Measurements from ENCODE around the gene RETREG2. TPM values are rescaled to one million over a fixed set of nuclear protein-coding genes. Genes with fewer than 3 reads are reported as not detected.

RETREG2 gene, protein sequence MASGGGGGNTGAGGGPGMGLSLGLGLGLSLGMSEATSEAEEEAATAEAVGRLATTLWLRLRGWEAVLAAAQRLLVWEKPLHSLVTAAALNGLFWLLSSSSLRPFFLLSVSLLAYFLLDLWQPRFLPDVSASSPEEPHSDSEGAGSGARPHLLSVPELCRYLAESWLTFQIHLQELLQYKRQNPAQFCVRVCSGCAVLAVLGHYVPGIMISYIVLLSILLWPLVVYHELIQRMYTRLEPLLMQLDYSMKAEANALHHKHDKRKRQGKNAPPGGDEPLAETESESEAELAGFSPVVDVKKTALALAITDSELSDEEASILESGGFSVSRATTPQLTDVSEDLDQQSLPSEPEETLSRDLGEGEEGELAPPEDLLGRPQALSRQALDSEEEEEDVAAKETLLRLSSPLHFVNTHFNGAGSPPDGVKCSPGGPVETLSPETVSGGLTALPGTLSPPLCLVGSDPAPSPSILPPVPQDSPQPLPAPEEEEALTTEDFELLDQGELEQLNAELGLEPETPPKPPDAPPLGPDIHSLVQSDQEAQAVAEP
- 40.9 TPM for total RNA-seq (ENCODE audit: insufficient read depth, low replicate concordance)

DNA sequence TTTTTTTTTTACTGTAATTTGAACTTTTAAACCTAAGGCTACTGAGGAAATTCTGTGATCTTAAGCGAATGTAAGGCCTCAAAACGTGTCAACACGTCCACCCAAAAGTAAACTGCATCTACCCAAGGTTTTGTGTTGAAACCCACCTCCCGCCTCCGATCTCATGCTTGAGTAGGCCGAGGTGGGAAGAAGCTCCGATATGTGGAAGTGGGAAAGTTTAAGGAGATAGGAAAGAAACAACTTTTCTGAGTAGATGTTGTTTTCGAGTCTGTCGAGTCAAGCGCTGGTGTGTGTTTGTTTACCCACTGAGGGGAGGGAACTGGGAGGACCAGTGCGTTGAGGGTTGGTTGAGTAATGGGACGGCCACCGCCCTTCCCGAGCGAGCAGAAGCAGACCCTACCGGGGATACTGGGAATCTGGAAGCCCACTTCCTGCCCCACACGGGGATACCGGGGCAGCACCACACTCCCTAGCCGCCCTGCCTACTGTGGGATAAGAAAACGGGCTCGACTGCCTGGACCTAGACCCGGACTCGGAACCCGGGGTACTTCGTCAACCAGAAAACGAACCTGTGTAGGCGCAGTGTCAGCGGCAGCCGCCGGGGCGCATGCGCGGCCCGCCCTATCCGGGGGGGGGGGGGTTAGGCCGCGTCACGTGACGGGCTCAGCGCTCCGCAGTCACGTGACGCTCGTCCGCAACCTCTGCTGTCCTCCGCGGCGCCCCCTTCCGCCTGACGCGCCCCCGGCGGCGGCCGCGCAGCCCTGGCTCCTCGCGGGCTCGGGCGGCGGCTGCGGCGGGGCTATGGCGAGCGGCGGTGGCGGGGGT is at the start of gene RETREG2:
Gene RETREG2 (plus strand): TSS at position 724 of the 825 bp plus-strand sequence. CDS start 78 bp downstream, at position 802.
- peak; percentile 94 for DNase-seq (ENCODE audit: low spot score)

DNA sequence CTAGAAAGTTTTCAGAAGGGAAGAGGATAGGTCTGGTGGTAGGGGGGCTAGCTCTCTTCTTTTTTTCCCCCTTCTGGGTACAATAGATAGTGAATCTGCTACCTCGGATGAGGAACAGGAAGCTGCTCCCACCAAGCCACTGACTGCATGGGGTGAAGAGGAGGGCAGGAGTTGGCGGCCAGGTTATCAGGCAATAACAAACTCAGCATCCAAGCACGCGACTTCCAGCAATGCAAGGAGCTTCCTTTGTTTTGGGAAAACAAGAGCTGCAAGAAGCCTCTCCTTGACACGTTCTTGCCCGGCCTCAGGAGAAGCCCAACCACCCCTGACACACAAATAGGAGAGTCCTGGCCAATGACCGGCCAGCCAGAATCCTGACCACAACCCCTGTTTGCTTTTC is 49.7 kb upstream of the RETREG2 start:
- DNase-seq (ENCODE audit: low spot score) = no peak

DNA sequence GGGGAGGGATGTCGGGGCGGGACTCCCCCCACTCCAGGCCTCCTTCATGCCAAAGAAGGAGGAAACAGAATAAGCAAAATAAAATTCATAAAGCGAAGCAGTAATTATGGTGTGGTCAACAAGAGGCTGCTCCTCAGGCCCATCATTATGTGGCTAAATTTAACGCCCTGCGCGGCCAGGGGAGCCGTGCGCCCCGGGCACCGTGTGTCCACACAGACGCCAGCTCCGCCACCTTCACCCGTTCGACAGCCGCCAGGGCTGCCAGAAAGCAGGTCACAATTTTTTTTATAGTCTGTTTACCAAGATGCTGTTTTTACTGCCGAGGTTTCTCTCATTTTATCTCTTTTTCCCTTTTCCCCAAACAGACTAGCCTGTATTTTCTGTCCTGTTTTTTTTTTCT is 48.5 kb upstream of the RETREG2 start:
- no peak for DNase-seq (ENCODE audit: low spot score)

DNA sequence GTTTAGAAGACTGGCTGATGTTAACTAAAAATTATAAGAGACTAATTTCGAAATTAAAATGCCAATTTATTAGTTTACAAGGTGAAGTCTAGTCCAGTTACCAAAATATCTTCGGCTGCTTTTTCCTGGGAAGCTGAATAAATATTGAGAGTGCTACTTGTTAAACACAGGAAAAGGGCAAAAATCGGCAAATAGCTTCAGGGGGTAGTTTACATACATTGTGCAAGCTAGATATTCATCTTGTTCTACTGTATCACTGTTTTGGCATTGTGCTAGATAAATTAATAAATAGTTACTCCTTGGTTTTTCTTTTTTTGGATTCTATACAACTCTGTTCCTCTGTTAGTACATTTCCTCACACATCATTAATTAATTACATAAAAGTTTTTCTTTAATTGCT is 46.7 kb upstream of the RETREG2 start:
- DNase-seq (ENCODE audit: low spot score) = no peak

DNA sequence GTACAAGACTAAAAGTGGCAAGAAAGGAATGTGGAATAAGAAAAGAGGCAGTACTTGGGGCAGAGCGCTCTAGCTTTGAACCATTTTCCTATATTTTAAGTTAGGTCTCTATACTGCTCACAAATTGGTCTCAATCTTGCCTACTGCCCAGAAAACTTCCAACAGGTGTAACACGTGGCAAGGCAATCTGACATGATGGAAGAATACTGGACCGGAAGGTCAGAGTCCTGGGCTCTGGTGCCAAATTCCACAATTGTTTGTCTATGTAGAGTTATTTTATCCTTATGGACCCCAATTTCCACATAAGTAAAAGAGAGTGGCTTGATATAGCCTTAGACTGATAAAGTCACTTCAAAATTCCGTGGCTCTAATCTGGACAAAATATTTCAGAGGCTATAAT is 46.3 kb upstream of the RETREG2 start:
- DNase-seq (ENCODE audit: low spot score) = no peak

DNA sequence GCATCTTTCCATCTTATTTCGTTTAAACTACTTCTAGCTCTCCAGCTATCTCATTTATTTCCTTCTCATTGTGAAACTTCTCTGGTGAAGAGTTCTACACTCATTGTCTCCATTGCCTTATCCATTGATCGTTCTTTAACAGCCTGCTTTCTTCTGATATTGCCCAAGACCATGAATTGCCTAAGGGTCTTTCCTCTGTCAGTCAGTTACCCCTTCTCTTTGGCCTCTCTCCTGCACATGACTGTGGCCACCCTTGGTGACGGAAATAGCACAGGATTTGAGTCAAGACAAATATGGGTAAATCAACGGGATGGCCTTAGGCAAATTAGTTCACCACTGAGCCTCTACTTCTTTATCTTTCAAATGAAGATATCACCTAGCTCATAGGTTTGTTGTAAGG is 44.1 kb upstream of the RETREG2 start:
- no peak for DNase-seq (ENCODE audit: low spot score)

DNA sequence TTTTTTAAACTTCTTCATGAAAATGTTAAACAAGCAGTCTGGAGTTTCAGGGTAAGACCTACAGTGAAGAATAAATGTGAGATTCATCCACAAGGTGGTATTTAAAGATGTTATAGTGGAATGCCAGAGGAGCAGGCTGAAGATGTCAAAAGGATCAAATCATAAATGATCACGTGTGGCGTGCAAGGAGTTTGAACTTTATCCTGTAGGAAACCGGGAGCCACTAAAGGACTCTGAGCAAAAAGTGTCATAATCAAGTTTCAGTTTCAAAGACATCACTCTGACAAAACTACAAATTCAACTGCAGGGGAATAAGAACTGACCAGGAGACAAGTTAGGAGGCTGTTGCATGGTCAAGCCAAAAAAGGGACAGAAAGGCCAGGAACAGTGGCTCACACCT is 37.4 kb upstream of the RETREG2 start:
- no peak for DNase-seq (ENCODE audit: low spot score)

DNA sequence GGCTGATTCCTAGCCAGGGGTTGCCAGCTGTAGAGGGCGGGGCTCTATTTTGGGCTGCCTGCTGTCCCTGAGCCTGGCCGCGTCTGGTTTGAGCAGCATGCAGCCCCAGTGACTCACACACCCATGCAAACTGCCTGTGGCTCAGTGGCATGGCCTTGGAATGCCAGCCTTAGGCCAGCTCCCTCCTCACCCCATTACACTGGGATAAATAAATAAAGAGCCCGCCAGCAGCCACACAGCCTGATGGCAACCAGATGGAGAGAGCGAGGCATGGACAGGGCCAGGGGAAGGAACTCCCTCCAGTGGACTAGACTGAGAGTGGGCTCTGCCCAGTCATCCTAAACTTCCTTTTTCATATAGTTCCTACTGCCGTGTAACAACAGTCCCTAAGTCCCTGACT is 35.7 kb upstream of the RETREG2 start:
- DNase-seq (ENCODE audit: low spot score) = no peak

DNA sequence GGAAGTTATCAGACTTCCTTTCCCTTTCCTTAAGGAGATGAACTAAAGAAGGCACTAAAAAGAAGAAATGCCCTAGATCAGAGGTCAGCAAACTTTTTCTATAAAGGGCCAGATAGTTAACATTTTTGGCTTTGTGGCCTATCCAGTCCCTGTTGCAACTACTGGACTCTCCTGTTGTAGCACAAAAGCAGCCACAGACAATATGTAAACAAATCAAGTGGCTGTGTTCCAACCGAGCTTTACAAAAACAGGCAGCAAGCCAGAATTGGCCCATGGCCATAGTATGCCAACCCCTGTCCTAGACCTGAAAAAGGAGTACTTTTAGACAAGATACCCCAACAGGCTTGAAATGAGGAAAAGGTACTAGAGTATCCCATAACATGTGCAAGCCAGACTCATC is 28.4 kb upstream of the RETREG2 start:
- DNase-seq (ENCODE audit: low spot score) = no peak

DNA sequence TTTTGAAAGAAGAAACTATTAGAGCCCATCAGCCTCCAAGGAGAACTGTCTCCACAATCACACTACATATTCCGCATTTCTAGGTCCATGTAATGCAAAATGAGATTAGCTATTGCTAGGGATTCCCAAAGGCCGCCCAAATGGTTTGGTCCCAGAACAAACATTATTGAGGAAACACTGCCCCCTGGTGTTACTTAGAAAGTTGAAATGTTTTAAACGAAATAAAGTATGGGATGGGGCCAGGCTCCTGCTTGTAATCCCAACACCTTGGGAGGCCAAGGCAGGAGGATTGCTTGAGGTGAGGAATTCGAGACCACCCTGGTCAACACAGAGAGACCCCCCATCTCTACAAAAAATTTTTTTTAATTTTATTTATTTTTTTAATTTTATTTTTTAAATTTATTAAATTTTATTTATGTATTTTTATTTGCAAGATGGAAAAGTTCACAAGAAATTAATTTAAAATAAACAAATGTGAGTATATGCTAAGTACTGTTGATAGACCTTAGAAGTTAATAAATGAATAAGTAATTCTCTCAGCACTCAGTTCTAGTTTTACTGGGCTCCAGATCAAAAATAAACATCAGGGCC is 22.9 kb upstream of the RETREG2 start:
- DNase-seq (ENCODE audit: low spot score) = peak; percentile 79

DNA sequence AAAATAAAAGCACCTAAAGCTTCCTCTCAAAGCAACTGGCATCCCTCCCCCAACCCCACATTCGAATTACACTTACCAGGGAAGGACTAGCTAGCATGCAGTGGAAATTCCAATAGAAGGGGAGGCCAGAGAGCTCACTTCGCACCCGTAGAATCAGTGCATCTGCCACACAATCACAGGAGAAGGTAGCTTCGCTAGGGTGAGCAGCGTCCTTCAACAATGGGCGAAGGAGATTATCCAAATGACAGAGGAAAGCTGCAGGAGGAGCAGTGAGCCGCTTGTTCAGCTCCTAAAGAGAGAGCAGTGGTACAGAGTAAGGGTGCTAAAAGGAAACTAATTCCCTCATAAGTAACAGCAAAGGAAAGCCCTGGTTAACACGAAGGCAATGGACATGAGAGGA is 20.7 kb upstream of the RETREG2 start:
- DNase-seq (ENCODE audit: low spot score) = no peak

DNA sequence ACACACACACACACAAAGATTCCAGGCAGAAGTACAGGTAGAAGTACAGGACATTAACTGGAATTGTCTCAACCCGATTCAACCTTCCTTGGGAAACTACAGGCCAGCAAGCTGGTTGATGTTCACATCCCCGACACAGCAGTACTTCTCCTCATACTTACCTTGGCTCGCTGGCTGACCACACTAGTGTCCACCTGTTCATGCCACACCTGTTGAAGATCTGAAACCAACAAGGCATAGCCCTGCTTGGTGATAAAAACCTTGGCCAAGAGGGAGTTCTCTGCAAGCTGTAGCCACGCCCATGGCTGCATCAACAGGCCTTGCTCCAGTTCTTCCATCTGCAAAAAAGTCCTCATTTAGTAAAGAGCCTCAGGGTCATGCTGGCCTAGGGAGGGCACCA is 20.1 kb upstream of the RETREG2 start:
- DNase-seq (ENCODE audit: low spot score) = no peak

DNA sequence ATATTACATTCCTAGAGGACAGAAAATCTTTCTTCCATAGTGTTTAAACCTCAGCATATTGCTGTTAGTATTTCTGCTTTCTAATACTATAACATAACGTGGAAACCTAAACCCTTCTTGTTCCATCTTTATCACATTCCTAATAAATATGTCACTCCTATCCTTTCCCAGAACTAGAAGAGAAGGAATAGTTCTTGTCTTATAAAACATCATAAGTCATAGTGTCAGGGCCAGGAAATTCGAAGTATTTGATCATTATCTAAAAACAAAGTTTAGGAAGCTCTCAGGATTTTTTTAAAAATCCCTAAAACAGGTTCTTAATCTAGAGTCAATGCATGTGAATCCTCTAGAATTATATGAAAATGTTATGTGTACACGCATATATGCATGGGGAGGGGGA is 19.5 kb upstream of the RETREG2 start:
- no peak for DNase-seq (ENCODE audit: low spot score)

DNA sequence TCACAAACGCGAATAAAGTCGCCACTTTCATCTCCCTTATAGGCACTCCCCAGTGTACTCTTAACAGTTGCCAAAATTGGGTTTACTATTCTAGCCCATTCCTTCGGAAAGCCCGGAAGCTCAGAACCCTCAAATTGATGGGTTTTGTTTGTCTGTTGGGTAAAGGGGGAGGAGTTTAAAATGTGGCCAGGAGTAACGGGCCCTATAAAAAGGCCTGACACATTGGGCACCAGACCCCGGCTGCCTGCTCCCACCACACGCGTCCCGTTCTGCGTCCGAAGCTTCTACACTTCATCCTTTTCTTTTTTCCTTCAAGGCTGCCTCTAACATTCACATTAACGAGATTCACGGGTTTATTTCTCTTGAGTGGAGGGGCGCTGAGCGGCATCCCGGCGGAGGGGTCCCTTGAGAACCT is 18.3 kb upstream of the RETREG2 start:
- no peak for DNase-seq (ENCODE audit: low spot score)

DNA sequence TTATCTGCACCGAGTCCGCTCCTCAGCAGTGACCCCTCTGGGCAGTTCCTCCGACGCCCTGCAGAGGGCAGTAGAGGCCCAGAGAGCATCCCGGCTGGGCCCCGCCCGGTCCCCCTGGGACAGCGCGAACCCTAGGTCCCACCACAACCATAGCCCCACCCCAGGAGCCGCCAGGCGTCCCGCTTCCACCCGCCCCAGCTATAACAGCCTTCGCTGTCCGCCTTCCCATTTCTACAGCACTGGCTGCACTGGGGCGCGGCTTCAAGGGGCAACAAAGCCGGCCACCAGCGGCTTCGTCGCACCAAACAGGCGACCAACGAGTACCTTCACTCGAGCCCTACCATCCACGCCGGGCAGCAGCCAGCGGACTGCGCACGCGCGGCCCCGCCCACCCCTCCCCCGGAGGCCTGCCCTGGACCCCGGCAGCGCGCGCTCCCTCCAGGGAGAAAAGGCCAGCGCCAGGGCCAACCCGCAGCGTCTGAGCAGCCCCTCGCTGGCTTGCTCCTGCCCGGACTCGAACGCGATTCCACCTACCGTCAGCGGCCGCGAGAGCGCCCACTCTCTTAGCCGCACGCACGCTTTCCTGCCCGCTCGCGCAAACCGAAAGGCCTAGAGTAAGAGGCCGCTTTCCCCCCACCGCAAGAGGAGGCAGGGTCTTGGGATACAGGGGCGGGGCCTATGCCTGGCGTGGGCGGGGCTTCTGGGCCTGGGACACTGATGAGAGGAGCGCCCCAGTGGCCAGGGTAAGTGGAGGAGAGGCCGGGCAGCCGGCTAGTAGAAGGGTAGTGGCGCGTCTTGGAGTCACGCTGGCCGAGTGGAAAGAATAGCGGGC is 17.7 kb upstream of the RETREG2 start, which contains the start of gene NHEJ1:
Gene NHEJ1 (minus strand): TSS at position 630 of the 832 bp plus-strand sequence. CDS start 2,453 bp downstream, outside the sequence.
- DNase-seq (ENCODE audit: low spot score) = peak; percentile 93

DNA sequence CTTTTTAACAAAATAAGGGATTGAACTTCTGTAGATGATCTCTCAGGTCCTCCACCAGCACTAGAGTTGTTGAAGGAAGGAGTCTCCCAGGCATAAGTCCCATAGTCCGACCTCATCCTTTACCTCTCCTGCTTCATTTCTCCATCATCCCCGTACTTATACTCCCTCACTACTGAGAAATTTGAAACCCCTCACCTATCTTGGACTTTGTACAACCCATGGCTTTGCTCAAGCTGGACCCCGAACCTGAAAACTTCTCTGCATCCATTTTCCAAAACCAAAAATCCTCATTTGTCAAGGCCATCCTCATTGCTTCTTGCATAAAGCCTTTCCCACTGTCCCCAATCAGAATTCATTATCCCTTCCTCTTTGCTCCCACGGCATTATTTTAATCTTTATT is 17.0 kb upstream of the RETREG2 start:
- DNase-seq (ENCODE audit: low spot score) = no peak

DNA sequence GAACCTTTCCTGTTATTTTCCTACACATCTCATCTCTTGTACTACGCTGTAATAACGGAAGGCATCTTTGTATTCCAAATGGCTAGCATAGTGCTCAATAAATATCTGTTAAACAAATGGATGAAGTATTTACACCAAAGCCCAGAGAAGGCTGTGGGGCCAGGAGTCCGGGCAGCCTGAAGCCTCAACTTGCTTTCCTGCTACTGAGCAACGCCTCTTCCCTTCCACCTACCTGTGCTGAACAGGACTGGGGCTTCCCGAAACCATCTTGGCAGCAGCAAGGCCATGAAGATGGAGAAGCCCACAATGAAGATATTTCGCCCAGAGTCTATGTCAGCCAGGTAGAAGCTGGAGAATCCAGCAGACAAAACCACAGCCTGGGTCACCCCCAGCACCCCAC is 14.9 kb upstream of the RETREG2 start:
- DNase-seq (ENCODE audit: low spot score) = no peak

DNA sequence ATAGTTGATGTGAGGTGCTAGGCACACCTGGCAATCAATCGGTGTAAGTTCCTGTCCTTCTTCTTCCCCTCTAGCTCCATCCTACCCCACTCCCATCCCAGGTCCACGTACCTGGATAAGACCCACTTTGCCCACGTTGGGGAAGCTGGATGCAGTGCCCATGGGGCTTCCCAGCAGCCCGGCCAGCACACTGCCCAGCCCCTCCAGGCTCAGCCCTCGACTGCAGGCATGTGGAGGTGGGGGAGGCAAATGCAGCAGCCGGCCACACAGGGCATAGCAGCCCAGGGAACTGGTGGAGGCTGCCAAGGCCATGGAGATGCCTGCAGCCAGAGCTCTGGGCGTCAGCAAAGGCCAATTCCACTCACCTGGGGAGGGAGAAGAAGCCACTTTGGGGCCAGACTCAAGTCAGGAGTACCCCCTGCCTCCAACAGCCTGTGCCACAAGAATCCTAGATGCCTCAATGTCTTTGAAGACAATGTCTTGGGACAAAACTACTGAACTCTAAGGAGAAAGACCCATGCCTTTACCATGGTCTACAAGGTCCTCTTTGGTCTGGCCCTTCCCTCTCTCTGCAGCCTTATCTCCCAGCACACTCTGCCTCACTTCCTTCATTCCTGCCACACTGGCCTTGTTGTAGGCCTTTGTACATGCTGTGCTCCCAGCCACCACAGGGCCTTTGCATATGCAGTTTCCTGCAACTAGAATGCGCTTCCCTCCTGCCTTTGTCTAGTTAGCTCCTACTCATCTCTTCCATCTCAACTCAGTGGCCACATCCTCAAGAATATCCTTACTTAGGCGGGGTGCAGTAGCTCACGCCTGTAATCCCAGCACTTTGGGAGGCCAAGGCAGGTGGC is 12.8 kb upstream of the RETREG2 start:
- no peak for DNase-seq (ENCODE audit: low spot score)

DNA sequence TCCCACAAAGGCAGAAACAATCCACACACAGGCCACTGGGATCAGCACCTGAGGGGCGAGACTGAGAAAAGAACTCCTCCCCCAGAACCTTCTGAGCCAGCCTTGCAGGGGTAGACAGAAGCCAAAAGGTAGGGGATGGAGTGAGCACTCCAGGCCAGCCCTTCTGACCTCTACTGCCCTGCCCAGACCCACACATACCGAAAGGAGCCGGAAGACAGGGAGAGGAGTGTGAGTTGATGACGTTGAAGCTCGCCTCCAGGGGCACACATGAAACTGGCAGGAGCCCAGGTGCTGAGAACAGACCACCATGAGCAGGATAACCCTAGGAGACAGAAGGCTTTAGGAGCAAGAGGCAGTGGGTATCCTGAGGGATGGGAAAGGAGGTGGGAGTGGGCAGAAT is 10.1 kb upstream of the RETREG2 start:
- DNase-seq (ENCODE audit: low spot score) = no peak

DNA sequence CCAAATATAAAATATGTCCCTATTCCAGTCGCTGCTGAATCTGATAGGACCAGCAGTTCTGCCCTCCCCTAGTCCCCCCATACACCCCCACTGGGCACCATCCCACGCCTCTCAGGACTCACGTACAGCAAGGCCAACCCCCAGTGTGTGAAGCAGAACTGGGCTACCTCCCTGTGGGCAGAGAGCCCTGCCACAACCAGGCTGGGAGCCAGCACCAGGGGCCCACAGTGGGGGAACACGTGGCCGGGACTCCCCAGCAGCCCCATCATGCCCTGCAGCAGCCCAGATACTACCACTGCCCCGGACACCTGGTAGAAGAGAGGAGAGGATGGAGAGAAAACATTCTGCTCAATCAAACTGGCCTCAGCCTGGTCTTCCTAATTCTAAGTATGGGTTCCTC is 9.5 kb upstream of the RETREG2 start:
- DNase-seq (ENCODE audit: low spot score) = no peak
